Muscle of leg (tissue), 11 donors: ENCODE results near the gene C19orf81. TPM values are rescaled to one million over a fixed set of nuclear protein-coding genes. Genes with fewer than 3 reads are reported as not detected.

Experiments used
- DNase-seq: peaks from one replicate; pipeline ENCODE4 v3.0.0; 2013
- H3K27ac ChIP-seq: one replicate; pipeline ENCODE4 v1.5.1; 2013; ENCODE audit warnings: mild to moderate bottlenecking, low read length, control low read depth
- H3K27me3 ChIP-seq: one replicate; pipeline ENCODE4 v1.6.1; 2013; ENCODE audit warnings: low read length; ENCODE audit not compliant: control insufficient read depth, insufficient read depth
- H3K36me3 ChIP-seq: one replicate; pipeline ENCODE4 v1.6.1; 2013; ENCODE audit warnings: low read length; ENCODE audit not compliant: control insufficient read depth, insufficient read depth
- H3K4me1 ChIP-seq: one replicate; pipeline ENCODE4 v1.6.1; 2013; ENCODE audit warnings: low read length; ENCODE audit not compliant: control insufficient read depth, insufficient read depth
- H3K4me3 ChIP-seq: one replicate; pipeline ENCODE4 v1.5.1; 2013; ENCODE audit warnings: low read length, control low read depth
- H3K9me3 ChIP-seq: replicated peaks from 2 replicates; pipeline ENCODE4 v1.6.1; 2013; ENCODE audit warnings: low read depth, low read length; ENCODE audit not compliant: control insufficient read depth
- WGBS: methylation state at CpG from one replicate; pipeline ENCODE4 v1.1.5; 2013; ENCODE audit warnings: missing lambda C conversion rate; ENCODE audit not compliant: insufficient coverage; 5-methylcytosine and 5-hydroxymethylcytosine counted together
- polyA plus RNA-seq, 8 donors: library from polyadenylated mRNA; unstranded; fragments of 120-200 nt; gene quantifications; one replicate each; pipeline versions ENCODE4 v1.2.1 to v1.2.3, GENCODE V29; 2013; ENCODE audit warnings: inconsistent platforms in 1 of 8, low replicate concordance in 1 of 8; ENCODE audit not compliant: insufficient read length in 8 of 8, insufficient read depth in 1 of 8
- total RNA-seq: library from RNA; stranded (reverse); fragments of 120-200 nt; gene quantifications from one replicate; pipeline ENCODE4 v1.2.4, GENCODE V29; 2013

C19orf81 gene
- total and polyA plus RNA-seq, 9 donors = 0.70 to 4.2 (median 1.3) TPM

DNA sequence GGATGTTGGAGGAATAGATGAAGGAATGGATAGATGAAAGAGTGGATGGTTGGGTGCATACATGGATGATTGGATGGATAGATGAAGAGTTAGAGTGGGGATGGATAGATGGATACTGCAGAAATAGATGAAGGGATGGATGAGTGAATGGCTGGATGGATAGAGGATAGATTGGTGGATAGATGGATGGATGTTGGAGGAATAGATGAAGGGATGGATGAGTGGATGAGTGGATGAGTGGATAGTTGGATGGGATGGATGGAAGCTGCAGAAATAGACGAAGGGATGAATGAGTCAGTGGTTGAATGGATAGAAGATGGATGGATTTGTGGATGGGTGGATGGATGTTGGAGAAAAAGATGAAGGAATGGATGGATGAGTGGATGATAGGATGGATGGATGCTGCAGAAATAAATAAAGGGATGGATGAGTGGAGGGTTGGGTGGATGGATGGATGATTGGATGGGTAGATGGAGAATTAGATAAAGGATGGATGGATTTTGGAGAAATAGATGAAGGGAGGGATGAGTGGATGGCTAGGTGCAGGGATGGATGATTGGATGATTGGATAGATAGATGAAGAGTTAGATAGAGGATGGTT is 4.8 kb upstream of the C19orf81 start:
- Histone ChIP-seq H3K27ac (no peak overlapping the region), H3K4me3 (no peak overlapping the region), H3K4me1 (peaks cover 1% of the 10 kb centered on the region), H3K36me3 (no peaks in the 10 kb centered on the region), H3K27me3 (peaks cover 26% of the 10 kb centered on the region), H3K9me3 (no peaks in the 10 kb centered on the region)
- DNase-seq = no peak
- 47% methylated on average over 1 of the region's 1 CpG for WGBS

GRCh38 chr19:50645107-50645506 is 4.1 kb upstream of the C19orf81 start:
- Histone ChIP-seq H3K27me3 (peaks cover 19% of the 10 kb centered on the region), H3K4me1 (no peaks in the 10 kb centered on the region), H3K36me3 (no peaks in the 10 kb centered on the region), H3K27ac (no peak overlapping the region), H3K4me3 (no peak overlapping the region), H3K9me3 (no peaks in the 10 kb centered on the region)
- no peak for DNase-seq
- 76% methylated on average over 6 of the region's 6 CpGs for WGBS

- Histone ChIP-seq H3K9me3 (no peaks in the 10 kb centered on the region), H3K36me3 (no peaks in the 10 kb centered on the region), H3K4me3 (no peak overlapping the region), H3K27me3 (peaks cover 12% of the 10 kb centered on the region), H3K27ac (no peak overlapping the region), H3K4me1 (no peaks in the 10 kb centered on the region)
- no peak for DNase-seq
- WGBS = 51% methylated on average over 5 of the region's 6 CpGs
Measured at GRCh38 chr19:50646074-50646807, 3.0 kb upstream of the C19orf81 start.

GRCh38 chr19:50647879-50648615 is 1.2 kb upstream of the C19orf81 start:
- H3K36me3 ChIP-seq = no peaks in the 10 kb centered on the region

GRCh38 chr19:50648659-50649058 is 586 bp upstream of the C19orf81 start:
- Histone ChIP-seq H3K27ac (no peak overlapping the region), H3K36me3 (no peaks in the 10 kb centered on the region), H3K4me1 (no peaks in the 10 kb centered on the region), H3K9me3 (no peaks in the 10 kb centered on the region), H3K4me3 (no peak overlapping the region), H3K27me3 (peaks cover 12% of the 10 kb centered on the region)
- WGBS = 50% methylated on average over 3 of the region's 5 CpGs
- no peak for DNase-seq

More at GRCh38 chr19:50647879-50648615, 1.2 kb upstream of the C19orf81 start:
- Histone ChIP-seq H3K27ac (no peak overlapping the region), H3K4me1 (no peaks in the 10 kb centered on the region), H3K27me3 (peaks cover 12% of the 10 kb centered on the region), H3K9me3 (no peaks in the 10 kb centered on the region), H3K4me3 (no peak overlapping the region)
- no peak for DNase-seq
- WGBS = 75% methylated on average over 6 of the region's 10 CpGs

DNA sequence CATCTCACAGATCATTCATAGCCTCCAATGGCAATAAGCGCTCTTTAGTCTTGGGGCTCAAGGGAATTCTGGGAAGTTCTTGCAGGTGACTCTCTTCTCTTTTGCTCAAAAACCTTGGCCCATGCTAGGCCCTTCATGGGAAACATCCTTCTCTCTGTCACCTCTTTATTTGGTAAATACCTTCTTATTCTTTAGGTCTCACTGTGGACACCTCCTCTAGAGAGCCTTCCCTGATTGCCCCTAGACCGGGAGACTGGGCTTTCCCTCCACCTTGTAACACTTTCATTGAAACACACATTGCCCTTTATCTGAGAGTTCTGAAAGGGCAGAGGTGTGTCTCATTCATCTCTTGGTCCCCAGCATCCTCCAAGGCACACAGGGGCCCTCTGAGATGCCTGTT is 1.9 kb downstream of the C19orf81 start:
- Histone ChIP-seq H3K27me3 (peaks cover 16% of the 10 kb centered on the region), H3K36me3 (no peaks in the 10 kb centered on the region), H3K27ac (no peak overlapping the region), H3K9me3 (no peaks in the 10 kb centered on the region), H3K4me1 (no peaks in the 10 kb centered on the region), H3K4me3 (no peak overlapping the region)
- 70% methylated on average over 2 of the region's 2 CpGs for WGBS
- DNase-seq = no peak

DNA sequence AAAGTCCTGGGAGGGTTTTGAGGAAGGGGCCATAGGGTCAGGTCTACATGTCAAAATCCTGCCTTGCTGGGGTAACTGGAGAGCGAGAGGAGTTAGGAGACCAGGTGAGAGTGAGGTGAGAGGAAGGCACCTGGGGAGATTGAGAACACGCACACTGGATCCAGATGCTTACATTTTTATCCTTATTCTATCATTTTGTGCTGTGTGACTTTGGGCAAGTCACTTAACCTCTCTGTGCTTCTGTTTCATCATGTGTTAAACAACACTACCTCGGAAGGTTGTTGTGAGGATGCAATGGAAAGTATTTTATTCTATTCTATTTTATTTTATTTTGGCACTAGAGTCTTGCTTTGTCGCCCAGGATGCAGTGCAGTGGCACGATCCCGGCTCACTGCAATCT is 3.5 kb downstream of the C19orf81 start:
- Histone ChIP-seq H3K27ac (no peak overlapping the region), H3K36me3 (no peaks in the 10 kb centered on the region), H3K27me3 (peaks cover 20% of the 10 kb centered on the region), H3K9me3 (no peaks in the 10 kb centered on the region), H3K4me3 (no peak overlapping the region), H3K4me1 (no peaks in the 10 kb centered on the region)
- whole genome bisulfite sequencing = 100% methylated on average over 1 of the region's 6 CpGs
- no peak for DNase-seq

DNA sequence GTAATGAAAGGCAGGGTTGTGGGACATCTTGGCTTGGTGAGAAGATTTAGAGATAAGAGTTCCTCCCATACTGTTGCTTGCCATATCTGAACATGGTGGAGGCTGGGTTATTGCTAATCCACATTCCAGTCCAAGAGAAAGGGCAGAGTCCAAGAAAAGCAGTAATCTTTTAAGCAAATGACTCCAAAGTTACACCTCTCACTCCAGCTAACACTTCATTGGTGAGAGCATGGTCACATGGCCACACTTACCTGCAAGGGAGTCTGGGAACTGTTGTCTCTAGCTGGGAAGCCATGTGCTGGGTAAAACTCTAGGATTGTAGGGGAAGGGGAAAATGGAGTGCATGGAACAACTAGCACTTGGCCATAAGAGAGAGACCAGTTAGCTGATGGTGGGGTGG is 5.6 kb downstream of the C19orf81 start:
- H3K27ac ChIP-seq = no peak overlapping the region
- no peak for DNase-seq
- H3K36me3 ChIP-seq = no peaks in the 10 kb centered on the region
- H3K9me3 ChIP-seq = no peaks in the 10 kb centered on the region
- H3K4me3 ChIP-seq = no peak overlapping the region
- peaks cover 4% of the 10 kb centered on the region for H3K4me1 ChIP-seq
- peaks cover 29% of the 10 kb centered on the region for H3K27me3 ChIP-seq

DNA sequence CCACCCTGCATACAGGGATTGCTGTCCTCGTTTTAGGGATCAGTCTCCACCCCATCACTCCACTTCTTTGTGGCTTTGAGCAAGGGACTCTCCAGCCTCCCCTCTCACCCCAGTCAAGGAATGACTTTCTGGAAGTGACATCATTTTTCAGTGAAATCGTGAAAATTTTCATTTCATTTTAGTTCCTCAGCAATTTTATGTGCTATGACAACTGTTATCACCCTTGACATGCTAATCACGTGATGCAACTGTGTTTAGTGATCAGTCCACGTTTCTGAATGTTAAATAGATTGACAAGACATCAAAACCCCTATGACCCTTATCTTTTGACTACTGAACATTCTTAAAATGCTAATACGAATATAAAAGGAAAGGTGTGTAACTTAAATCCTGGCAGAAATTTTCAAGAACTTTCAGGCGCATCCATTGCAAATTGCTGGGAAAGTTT is 8.0 kb downstream of the C19orf81 start:
- 53% methylated on average over 2 of the region's 6 CpGs for WGBS
- no peak for DNase-seq

GRCh38 chr19:50657712-50658440 is 8.6 kb downstream of the C19orf81 start:
- DNase-seq = peak; percentile 92
- H3K27me3 ChIP-seq = peaks cover 50% of the 10 kb centered on the region
- H3K4me3 ChIP-seq = peak overlapping the region; percentile 32

More for the DNA sequence above, 8.0 kb downstream of the C19orf81 start:
- Histone ChIP-seq H3K36me3 (no peaks in the 10 kb centered on the region), H3K27me3 (peaks cover 50% of the 10 kb centered on the region), H3K4me1 (peaks cover 4% of the 10 kb centered on the region), H3K4me3 (no peak overlapping the region), H3K9me3 (no peaks in the 10 kb centered on the region), H3K27ac (no peak overlapping the region)

More at GRCh38 chr19:50657712-50658440, 8.6 kb downstream of the C19orf81 start:
- H3K4me1 ChIP-seq = peaks cover 4% of the 10 kb centered on the region
- 1% methylated on average over 35 of the region's 38 CpGs for WGBS
- H3K9me3 ChIP-seq = no peaks in the 10 kb centered on the region
- H3K36me3 ChIP-seq = no peaks in the 10 kb centered on the region
- H3K27ac ChIP-seq = peak overlapping the region; percentile 56
